Measurements from ENCODE around the gene OR8B12.
"Not testable (repeated sequence)": the region's sequence is repeated elsewhere in the genome, so short reads cannot be mapped to it uniquely, and the experiment has no call there.

The OR8B12 gene

DNA sequence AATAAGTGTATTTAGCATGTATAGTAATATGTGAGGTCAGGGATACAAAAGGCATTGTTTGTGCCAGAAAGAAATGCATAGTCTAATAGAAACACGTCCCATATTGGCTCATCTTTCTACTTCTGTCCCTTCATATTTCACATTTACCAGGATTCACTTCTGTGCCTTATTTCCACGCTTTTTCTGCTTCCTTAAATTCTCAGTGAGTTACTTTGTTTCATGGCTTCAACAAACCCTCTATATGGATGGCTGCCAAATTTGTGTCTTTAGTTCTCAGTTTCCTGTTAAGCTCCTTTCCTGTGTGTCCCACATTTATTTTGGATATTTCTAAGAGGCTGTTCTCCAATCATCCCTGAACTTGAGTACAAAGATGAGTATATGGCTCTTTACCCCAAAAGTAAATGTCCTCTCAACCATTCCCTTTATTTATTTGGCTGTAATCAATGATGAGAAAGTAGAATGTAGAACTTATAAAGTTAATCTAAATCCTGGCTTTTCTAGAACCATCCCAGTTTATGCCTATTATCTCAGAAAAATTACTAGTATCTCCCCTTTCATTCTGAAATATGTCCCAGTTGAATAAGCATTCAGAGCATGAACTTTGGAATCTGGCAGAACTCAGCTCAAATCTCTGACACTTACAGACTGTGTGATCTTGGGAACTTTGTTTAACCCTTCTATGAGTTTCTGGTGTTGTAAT, 23.5 kb downstream of the OR8B12 start:
- DNase-seq: no peak

DNA sequence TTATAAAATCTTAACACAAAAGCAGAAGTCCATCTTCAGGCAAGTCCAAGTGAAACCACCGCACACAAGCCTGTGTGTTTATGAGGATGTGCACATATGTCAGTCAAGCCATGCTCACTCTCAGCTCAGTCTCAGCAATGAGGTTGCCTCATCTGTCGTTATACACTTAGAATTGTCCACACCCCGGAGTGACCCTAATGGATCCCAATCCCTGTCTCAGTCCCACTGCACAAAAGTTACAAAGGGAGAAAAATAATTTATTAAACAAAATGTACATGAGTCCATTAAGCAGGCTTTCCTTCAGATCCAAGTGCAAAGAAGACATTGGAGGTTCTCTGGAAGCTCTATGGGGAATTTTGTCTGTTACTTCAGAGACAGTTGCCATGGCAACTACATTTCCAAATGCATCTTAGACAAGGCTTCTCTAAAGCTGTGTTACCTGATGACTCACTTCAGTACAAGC, 24.4 kb downstream of the OR8B12 start:
- no peak for DNase-seq

DNA sequence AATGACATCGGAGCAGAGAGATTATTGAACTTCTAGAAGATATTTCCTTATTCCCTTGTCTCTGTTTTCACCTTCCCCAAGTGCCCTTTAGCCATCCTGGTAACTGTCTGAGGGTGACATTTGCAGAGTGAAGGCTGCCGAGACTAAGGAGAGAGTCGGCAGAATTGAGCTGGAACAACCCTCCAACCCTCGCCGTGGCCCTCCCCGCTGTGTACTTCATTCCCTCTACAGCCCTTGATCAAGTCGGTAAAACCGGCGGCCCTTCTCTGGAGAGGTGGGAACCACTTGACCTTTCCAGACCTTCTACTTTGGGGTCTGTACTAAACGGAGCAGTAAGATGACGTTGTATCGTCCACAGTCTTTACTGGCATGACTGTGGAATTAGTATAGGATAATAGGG, 26.1 kb downstream of the OR8B12 start:
- no peak for DNase-seq

GRCh38 chr11:124514675-124515074, 28.8 kb downstream of the OR8B12 start:
- not testable (repeated sequence) for DNase-seq

DNA sequence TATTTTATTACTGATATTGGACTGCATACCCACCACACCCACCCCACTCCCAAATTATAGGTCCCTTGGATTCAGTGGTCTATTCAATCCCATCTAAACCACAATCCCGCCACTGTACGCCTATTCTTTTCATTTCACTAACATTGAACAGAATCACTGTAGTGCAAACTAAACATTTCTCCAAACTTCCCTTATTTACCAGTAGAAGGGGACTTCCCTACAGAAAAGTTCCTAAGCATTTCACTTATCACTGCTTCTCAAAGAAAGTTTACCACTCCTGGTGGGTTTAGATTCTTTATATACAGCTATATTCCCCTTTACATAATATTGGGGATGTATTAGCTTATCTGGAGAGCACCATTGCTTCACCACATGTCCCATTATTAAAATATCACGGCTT, 29.3 kb downstream of the OR8B12 start:
- no peak for DNase-seq

DNA sequence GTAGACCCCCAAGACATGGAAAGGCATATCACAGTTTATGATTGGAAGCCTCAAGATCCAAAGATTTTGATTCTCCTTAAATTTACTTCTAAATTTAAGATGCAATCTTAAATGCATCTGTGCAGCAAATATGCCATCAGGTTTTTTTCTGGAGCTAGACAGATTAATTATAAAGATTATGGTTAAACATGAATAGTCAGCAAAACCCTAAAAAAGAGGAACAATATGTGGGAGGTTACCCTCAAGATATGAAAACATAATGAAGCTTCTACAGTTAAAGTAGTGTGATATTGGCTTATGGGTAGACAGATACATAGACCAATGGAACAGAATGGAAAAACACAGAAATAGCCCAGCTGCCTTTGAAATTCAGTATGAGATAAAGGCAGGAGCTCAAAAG, 31.7 kb downstream of the OR8B12 start:
- no peak for DNase-seq

- DNase-seq: no peak
These were observed 33.2 kb downstream of the OR8B12 start for GRCh38 chr11:124510279-124510678.

DNA sequence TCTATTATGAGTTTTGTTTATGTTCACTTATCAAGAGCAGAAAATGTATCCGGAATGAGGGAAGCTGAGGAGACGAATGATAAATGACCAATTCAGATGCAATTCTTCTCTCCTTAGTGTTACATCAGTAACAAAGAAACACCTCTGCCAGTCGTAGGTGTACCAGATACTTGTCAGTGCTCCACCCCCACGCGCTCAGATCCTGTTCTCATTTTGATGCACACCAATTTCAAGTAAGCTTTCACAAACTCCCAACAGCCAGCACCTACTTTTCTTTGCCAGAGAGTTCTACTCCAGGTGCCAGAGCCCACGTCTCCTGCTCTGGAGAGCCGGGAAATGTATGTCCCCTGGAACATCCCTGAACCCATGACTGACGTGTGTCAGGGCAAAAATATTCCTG, 43.7 kb downstream of the OR8B12 start:
- no peak for DNase-seq

GRCh38 chr11:124493016-124493655, 50.3 kb downstream of the OR8B12 start:
- no peak for DNase-seq

Data from left hindlimb (tissue), 1 donor.